ENCODE data around the gene CNGB1.

GRCh38 chr16:57923841-57924240, 47.1 kb downstream of the CNGB1 start:
- no peak for TF ChIP-seq CTCF (IDR thresholded peaks at IDR 0.05)
- TF ChIP-seq POLR2A (IDR thresholded peaks at IDR 0.05): no peak

Measured in Peyer's patch (tissue), 4 donors.